AG09309 (cell line): ENCODE measurements around the gene CLIC5.

Experiments used
- DNase-seq: peaks from one replicate; pipeline ENCODE4 v3.0.0-alpha.2; 2010; ENCODE audit warnings: low read depth
- H3K4me3 ChIP-seq: 2 replicates; pipeline ENCODE4 v1.5.1; 2011; ENCODE audit warnings: mild to moderate bottlenecking, low read depth, low read length, moderate library complexity; ENCODE audit not compliant: control insufficient read depth
- CTCF ChIP-seq: IDR thresholded peaks from 2 replicates; pipeline ENCODE4 v1.5.1; 2011; ENCODE audit warnings: mild to moderate bottlenecking, low read depth, low read length, inconsistent platforms; ENCODE audit not compliant: insufficient read depth, control insufficient read depth; ENCODE audit errors: missing control alignments

Gene CLIC5

DNA sequence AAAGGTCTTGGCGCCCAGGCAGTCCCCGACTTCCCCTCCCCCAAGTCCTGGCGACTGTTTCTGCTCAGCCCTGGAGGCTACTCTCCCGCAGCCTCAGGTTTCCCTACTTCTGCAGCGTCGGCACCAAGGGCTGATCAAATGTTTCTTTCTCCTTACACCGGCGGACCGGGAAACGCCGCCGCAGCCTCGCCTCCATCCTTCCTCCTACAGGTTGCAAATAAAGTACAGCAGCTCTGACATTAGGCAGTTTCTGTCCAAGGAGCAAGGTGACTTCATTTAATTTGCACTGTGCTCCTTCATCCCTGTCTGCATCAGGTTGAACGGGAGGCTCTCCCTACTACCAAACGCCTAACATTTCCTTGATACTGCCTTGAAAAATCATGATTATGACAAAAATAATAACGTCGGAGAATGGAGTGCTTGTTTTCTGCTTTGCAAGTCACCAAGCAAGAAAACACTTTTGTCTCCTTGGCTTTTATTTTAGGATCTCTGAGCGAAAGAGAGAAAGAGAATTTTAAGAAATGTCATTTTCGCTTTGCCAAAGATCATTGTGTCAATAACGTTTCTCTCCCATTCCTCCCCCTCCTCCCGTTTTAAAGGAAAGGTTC lies 1.0 kb downstream of the CLIC5 start:
- no peak overlapping the region for H3K4me3 ChIP-seq
- no peak for DNase-seq
- TF ChIP-seq CTCF, result no peak

DNA sequence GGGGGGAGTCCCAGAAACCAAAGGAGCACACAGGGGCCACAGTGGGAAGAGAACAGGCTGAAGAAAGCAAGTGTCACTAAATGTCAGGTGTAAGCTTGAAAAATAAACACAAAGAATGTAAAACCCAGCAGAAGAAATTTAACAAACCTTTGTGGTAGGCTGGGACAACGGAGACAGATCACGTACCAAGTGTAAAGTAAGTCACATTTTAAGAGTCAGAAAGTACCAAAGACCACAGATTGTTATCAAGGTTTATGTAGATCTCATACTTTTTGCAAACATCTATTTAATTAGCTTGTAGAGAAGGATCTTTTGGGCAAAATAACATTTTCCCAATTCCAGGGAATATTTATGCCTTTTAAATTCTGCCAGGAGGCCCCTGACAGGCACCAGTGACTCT lies 1.6 kb downstream of the CLIC5 start:
- H3K4me3 ChIP-seq, result no peak overlapping the region
- TF ChIP-seq CTCF, result no peak
- DNase-seq, result no peak

DNA sequence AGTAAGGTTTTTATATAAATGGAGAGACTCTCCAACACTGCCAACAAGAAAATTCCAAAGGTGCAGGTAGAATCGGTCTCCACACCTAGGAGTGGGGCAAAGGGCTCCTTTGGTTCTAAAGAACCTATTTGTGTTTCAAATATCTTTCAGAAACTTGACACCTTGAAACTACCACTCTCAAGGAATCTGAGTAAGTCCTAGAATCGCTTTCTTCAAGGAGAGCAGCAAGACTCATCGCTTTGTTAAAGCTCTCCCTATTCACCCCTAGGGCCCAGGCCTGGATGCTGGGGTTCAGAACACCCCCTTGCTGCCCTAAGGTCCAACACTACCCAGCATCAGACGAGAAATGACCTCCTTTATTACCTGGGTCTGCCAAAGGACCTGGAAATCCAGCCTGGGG lies 2.0 kb downstream of the CLIC5 start:
- no peak overlapping the region for H3K4me3 ChIP-seq
- no peak for DNase-seq
- TF ChIP-seq CTCF, result no peak

DNA sequence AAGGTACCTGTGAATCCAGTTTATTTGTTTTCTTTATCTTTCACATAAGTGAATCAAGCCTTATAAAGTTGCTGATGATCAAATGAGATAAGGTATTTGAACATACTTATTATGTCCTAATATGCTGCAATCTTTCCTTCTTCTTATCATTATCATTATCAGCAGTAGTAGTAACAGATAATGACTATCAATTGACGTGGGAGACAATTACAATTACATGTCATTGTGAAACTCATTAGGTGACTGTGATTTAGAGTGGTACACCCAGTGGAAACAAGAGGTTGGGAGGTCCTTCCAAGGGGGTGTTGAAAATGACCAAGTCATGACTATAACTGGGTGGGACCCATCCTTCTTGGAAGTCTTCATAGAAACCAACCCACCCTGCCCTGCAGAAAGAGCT lies 2.8 kb downstream of the CLIC5 start:
- no peak for DNase-seq
- TF ChIP-seq CTCF, result no peak
- H3K4me3 ChIP-seq, result no peak overlapping the region

DNA sequence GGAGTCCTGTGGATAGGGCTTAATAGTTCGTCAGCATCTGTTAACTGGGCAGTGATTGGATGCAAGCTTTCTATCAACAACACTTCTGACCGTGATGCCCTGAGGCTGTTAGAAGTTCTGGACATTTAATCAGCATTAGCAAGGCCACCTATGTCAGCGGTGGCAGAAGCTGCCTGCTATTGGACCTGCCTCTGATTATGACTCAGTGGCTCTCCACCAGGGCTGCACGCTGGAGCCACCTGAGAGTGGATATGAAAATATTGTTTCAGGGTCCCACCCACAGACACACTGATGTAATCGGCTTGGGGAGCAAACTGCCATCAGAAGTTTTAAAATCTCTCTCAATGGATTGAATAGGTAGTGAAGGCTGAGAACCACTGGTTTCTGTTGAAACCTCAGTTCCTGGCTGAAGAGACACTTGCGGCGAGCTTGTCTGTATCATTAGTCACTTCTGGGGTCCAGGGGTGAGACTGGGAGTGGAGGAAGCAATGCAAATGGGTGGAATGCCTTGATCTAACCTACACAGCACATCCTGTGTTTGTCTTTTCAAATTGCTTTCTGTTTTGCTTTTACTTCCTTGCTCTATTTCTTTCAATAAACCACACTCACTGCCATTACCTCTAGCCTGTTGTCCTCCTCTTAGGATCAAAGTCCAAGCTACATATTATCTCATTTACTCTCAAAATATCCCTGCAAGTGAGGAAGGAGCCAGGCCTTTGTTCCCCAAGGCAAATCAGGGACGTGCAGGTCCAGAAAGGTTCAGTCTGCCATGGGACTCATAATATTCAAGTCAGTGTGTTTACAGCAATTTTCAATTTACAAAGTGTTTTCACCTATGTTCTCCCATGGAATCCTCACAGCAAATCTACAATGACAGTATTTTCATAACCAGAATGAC lies 4.2 kb downstream of the CLIC5 start:
- no peak for DNase-seq
- H3K4me3 ChIP-seq, result no peak overlapping the region
- TF ChIP-seq CTCF, result no peak

GRCh38 chr6:46010771-46011170 lies 4.9 kb downstream of the CLIC5 start:
- no peak for TF ChIP-seq CTCF
- DNase-seq, result no peak
- H3K4me3 ChIP-seq, result no peak overlapping the region
